ENCODE measurements around the gene KRT86. TPM values are rescaled to one million over a fixed set of nuclear protein-coding genes. Genes with fewer than 3 reads are reported as not detected.

Gene KRT86
- total RNA-seq, 6 experiments from 2014 or later = not detected

DNA sequence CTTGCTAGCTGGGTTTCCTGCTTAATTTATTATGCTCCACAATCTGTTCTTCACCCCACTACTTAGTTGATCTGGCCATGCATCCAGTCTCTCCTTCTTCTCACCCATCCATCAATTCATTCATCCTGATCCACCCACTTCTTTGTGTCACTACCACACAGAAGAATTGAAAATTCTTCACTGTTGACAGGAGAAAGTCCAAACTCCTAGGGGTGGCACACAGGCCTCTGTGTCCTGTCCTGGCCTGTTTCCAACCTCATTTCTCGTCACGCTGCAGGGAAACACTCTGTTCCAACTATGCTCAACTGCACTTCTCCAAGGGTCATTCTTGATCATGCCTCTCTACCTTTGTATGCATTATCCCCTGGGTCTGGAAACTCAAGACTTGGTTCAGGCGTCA, 57.4 kb downstream of the KRT86 start:
- DNase-seq = no peak
- H3K9me3 ChIP-seq = no peaks in the 10 kb centered on the region
- H3K27me3 ChIP-seq = no peaks in the 10 kb centered on the region
- 53% methylated on average over 3 of the region's 3 CpGs for WGBS (ENCODE audit: insufficient coverage, low coverage, low lambda C conversion rate, missing lambda C conversion rate)
- no peak overlapping the region for H3K27ac ChIP-seq
- intact Hi-C loops (cut with DNase I) = no loop called here
- no peaks in the 10 kb centered on the region for H3K36me3 ChIP-seq
- H3K4me3 ChIP-seq = no peak overlapping the region
- peaks cover 0 to 29% (median 4%) of the 10 kb centered on the region in 4 donors for H3K4me1 ChIP-seq
- TF ChIP-seq, protein P1, sequence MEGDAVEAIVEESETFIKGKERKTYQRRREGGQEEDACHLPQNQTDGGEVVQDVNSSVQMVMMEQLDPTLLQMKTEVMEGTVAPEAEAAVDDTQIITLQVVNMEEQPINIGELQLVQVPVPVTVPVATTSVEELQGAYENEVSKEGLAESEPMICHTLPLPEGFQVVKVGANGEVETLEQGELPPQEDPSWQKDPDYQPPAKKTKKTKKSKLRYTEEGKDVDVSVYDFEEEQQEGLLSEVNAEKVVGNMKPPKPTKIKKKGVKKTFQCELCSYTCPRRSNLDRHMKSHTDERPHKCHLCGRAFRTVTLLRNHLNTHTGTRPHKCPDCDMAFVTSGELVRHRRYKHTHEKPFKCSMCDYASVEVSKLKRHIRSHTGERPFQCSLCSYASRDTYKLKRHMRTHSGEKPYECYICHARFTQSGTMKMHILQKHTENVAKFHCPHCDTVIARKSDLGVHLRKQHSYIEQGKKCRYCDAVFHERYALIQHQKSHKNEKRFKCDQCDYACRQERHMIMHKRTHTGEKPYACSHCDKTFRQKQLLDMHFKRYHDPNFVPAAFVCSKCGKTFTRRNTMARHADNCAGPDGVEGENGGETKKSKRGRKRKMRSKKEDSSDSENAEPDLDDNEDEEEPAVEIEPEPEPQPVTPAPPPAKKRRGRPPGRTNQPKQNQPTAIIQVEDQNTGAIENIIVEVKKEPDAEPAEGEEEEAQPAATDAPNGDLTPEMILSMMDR (IDR thresholded peaks at IDR 0.05) = no peak
- TF ChIP-seq POLR2A (IDR thresholded peaks at IDR 0.05) = no peak
- peak; percentile 33 to 52 (median 36) for ATAC-seq

DNA sequence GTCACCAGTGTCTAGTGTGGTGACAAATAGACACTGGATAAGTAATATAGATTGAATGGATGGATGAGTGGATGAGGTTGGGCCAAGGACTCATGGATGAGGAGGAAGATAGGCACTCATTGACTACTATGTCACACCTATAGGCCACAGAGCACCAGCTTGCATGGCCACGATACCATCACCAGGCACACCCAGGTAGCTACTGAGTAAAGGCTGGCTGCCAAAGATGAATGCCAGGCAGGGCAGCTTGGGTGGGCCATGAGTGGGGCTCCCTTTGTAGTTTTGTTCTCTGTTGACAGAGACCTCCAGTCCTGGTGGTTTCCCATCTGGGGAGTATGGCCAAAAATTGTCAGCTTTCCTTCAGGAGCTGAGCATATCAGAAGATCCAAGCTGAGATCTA, 57.9 kb downstream of the KRT86 start:
- H3K27me3 ChIP-seq = no peaks in the 10 kb centered on the region
- no peaks in the 10 kb centered on the region for H3K9me3 ChIP-seq
- no CpG with 5 or more reads among the region's 1 CpG for WGBS (ENCODE audit: insufficient coverage, low coverage, low lambda C conversion rate, missing lambda C conversion rate)
- H3K27ac ChIP-seq = no peak overlapping the region
- intact Hi-C loops (cut with DNase I) = no loop called here
- no peak for ATAC-seq
- no peak for DNase-seq
- TF ChIP-seq, protein P1 (IDR thresholded peaks at IDR 0.05) = no peak
- TF ChIP-seq POLR2A (IDR thresholded peaks at IDR 0.05) = no peak
- peaks cover 0 to 29% (median 4%) of the 10 kb centered on the region in 4 donors for H3K4me1 ChIP-seq
- no peaks in the 10 kb centered on the region for H3K36me3 ChIP-seq
- no peak overlapping the region for H3K4me3 ChIP-seq

DNA sequence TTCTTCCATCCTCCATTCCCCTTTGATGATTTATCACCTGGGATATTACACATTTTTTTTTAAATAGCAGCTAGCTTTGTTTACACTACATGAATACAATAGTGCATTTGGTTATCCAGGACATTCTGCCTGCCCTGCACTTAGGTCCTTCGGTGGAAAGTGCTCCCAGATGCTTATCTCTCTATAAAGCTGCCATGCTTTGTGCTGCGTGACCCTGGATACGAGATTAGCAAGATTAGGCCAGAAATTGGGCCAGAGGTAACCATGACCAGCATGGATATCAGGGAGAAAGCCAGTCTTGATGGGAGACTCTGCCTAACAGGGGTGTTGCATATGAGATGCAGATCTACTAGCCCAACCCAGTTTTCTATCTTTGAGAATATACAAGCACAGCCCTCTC, 58.9 kb downstream of the KRT86 start:
- 70% methylated on average over 2 of the region's 3 CpGs for WGBS (ENCODE audit: insufficient coverage, low coverage, low lambda C conversion rate, missing lambda C conversion rate)
- Histone ChIP-seq H3K9me3 (no peaks in the 10 kb centered on the region), H3K27ac (no peak overlapping the region), H3K36me3 (no peaks in the 10 kb centered on the region), H3K4me3 (no peak overlapping the region), H3K27me3 (no peaks in the 10 kb centered on the region), H3K4me1 (peaks cover 0 to 29% (median 4%) of the 10 kb centered on the region in 4 donors)
- DNase-seq = no peak
- no peak for TF ChIP-seq POLR2A (IDR thresholded peaks at IDR 0.05)
- TF ChIP-seq, protein P1 (IDR thresholded peaks at IDR 0.05) = no peak
- ATAC-seq = no peak
- intact Hi-C loops (cut with DNase I) = no loop called here

DNA sequence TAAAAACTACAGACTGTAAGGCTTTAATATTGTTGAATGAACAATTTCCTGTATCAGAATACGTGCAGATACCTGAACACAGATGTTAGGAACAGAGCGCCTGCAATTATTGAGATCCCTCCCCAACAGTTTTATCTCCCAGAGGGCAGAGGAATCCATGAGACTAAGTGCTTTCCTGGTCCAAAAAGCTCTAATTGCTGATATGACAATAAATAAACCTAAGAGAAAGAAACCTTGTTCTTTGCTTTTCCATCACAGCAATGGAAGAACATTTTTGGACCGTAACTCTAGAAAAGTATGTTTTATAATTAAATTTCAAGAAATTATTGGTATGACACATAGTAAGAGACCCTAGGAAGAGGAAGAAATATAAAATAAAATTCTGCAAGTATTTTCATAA, 59.7 kb downstream of the KRT86 start:
- WGBS (ENCODE audit: insufficient coverage, low coverage, low lambda C conversion rate, missing lambda C conversion rate) = 77% methylated on average over 3 of the region's 3 CpGs
- no peaks in the 10 kb centered on the region for H3K36me3 ChIP-seq
- DNase-seq (no peak), ATAC-seq (no peak)
- TF ChIP-seq, protein P1 (IDR thresholded peaks at IDR 0.05) = no peak
- no peak for TF ChIP-seq POLR2A (IDR thresholded peaks at IDR 0.05)
- H3K27me3 ChIP-seq = no peaks in the 10 kb centered on the region
- no peaks in the 10 kb centered on the region for H3K9me3 ChIP-seq
- no peak overlapping the region for H3K4me3 ChIP-seq
- intact Hi-C loops (cut with DNase I) = no loop called here
- H3K4me1 ChIP-seq = peaks cover 0 to 29% (median 4%) of the 10 kb centered on the region in 4 donors
- no peak overlapping the region for H3K27ac ChIP-seq
